Neutrophil (primary cell): ENCODE results near the gene METTL26.

Source experiments
- H3K27ac ChIP-seq: fragments of 200-600 bp; sonication (generic); 2 replicates; pipeline ENCODE4 v1.5.1; 2016; ENCODE audit warnings: mild to moderate bottlenecking, moderate library complexity
- H3K27me3 ChIP-seq: fragments of 200-600 bp; sonication (generic); 2 replicates; pipeline ENCODE4 v1.6.0; 2016; ENCODE audit warnings: mild to moderate bottlenecking
- H3K36me3 ChIP-seq: fragments of 200-600 bp; sonication (generic); 2 replicates; pipeline ENCODE4 v1.5.1; 2017
- H3K4me1 ChIP-seq, 2 experiments: fragments of 200-600 bp in 1 of 2; sonication (generic) in 1 of 2; 1 replicate in 1 of 2; 2 replicates in 1 of 2; pipeline versions ENCODE4 v1.5.1 to v1.6.1; 2013 to 2016; ENCODE audit warnings: low read depth in 1 of 2, low read length in 1 of 2, mild to moderate bottlenecking in 1 of 2, moderate library complexity in 1 of 2; ENCODE audit not compliant: control insufficient read depth in 1 of 2, insufficient read depth in 1 of 2
- H3K4me3 ChIP-seq, 2 experiments: fragments of 200-600 bp in 1 of 2; sonication (generic) in 1 of 2; 1 replicate in 1 of 2; 2 replicates in 1 of 2; pipeline ENCODE4 v1.5.1; 2013 to 2016; ENCODE audit warnings: low read depth in 1 of 2, low read length in 1 of 2, mild to moderate bottlenecking in 1 of 2, moderate library complexity in 1 of 2
- H3K9me3 ChIP-seq: fragments of 200-600 bp; sonication (generic); 2 replicates; pipeline ENCODE4 v1.5.1; 2016
- CTCF ChIP-seq: fragments of 200-600 bp; sonication (generic); IDR thresholded peaks from 2 replicates; pipeline ENCODE4 v1.5.1; 2016; ENCODE audit warnings: antibody characterized with exemption

METTL26 gene

GRCh38 chr16:622920-623280, 13.2 kb downstream of the METTL26 start:
- no peaks in the 10 kb centered on the region for H3K9me3 ChIP-seq
- peaks cover 76% of the 10 kb centered on the region for H3K36me3 ChIP-seq
- no peak for TF ChIP-seq CTCF
- H3K4me3 ChIP-seq = no peak overlapping the region
- H3K27ac ChIP-seq = no peak overlapping the region
- no peaks in the 10 kb centered on the region for H3K4me1 ChIP-seq
- no peaks in the 10 kb centered on the region for H3K27me3 ChIP-seq

GRCh38 chr16:621526-622105, 14.5 kb downstream of the METTL26 start:
- no peaks in the 10 kb centered on the region for H3K9me3 ChIP-seq
- no peak for TF ChIP-seq CTCF
- peaks cover 76% of the 10 kb centered on the region for H3K36me3 ChIP-seq

GRCh38 chr16:620700-621525, 15.2 kb downstream of the METTL26 start:
- H3K4me1 ChIP-seq = no peaks in the 10 kb centered on the region
- no peaks in the 10 kb centered on the region for H3K9me3 ChIP-seq
- no peak overlapping the region for H3K4me3 ChIP-seq
- no peak overlapping the region for H3K27ac ChIP-seq
- no peak for TF ChIP-seq CTCF
- peaks cover 72% of the 10 kb centered on the region for H3K36me3 ChIP-seq
- no peaks in the 10 kb centered on the region for H3K27me3 ChIP-seq

More at GRCh38 chr16:621526-622105, 14.5 kb downstream of the METTL26 start:
- no peak overlapping the region for H3K27ac ChIP-seq
- H3K4me3 ChIP-seq = no peak overlapping the region
- H3K4me1 ChIP-seq = no peaks in the 10 kb centered on the region
- no peaks in the 10 kb centered on the region for H3K27me3 ChIP-seq

- H3K27me3 ChIP-seq = no peaks in the 10 kb centered on the region
- H3K36me3 ChIP-seq = peaks cover 66% of the 10 kb centered on the region
- no peak overlapping the region for H3K27ac ChIP-seq
- TF ChIP-seq CTCF = no peak
- H3K4me1 ChIP-seq = no peaks in the 10 kb centered on the region
- H3K4me3 ChIP-seq = no peak overlapping the region
- H3K9me3 ChIP-seq = no peaks in the 10 kb centered on the region
Observed at GRCh38 chr16:619476-620100, 16.5 kb downstream of the METTL26 start.

GRCh38 chr16:617855-618254, 18.2 kb downstream of the METTL26 start:
- H3K27me3 ChIP-seq = no peaks in the 10 kb centered on the region
- H3K36me3 ChIP-seq = peaks cover 69% of the 10 kb centered on the region
- H3K4me3 ChIP-seq = no peak overlapping the region
- H3K27ac ChIP-seq = no peak overlapping the region
- TF ChIP-seq CTCF = no peak
- no peaks in the 10 kb centered on the region for H3K4me1 ChIP-seq
- no peaks in the 10 kb centered on the region for H3K9me3 ChIP-seq
